RWPE2 (cell line): ENCODE results near the gene UHRF2.

Experiments used
- ATAC-seq: fragments of 200-7000 bp; cut with Tn5 transposase; 3 replicates; pipeline ENCODE4 v1.9.1; 2021; ENCODE audit warnings: low read depth
- DNase-seq: peaks from one replicate; pipeline ENCODE4 v3.0.0-alpha.2; 2020; ENCODE audit warnings: low spot score
- H3K27ac ChIP-seq: fragments of 450-650 bp; 2 replicates; pipeline ENCODE4 v1.5.1; 2017; ENCODE audit warnings: mild to moderate bottlenecking; ENCODE audit not compliant: poor library complexity, severe bottlenecking
- H3K27me3 ChIP-seq: fragments of 250-450 bp; sonication (Bioruptor Pico); 2 replicates; pipeline ENCODE4 v1.5.1; 2021; ENCODE audit warnings: mild to moderate bottlenecking, moderate library complexity; ENCODE audit not compliant: insufficient read depth, poor library complexity, severe bottlenecking
- H3K36me3 ChIP-seq: fragments of 250-450 bp; sonication (Bioruptor Pico); 2 replicates; pipeline ENCODE4 v1.5.1; 2020; ENCODE audit warnings: low read depth, mild to moderate bottlenecking, moderate library complexity
- H3K4me1 ChIP-seq: fragments of 250-450 bp; sonication (Bioruptor Pico); 2 replicates; pipeline ENCODE4 v1.5.1; 2021; ENCODE audit warnings: mild to moderate bottlenecking, moderate library complexity; ENCODE audit not compliant: insufficient read depth, poor library complexity, severe bottlenecking
- H3K4me3 ChIP-seq: fragments of 250-450 bp; sonication (Bioruptor Pico); 2 replicates; pipeline ENCODE4 v1.5.1; 2021; ENCODE audit warnings: mild to moderate bottlenecking, moderate library complexity; ENCODE audit not compliant: severe bottlenecking
- H3K9me3 ChIP-seq: fragments of 250-450 bp; sonication (Bioruptor Pico); 2 replicates; pipeline ENCODE4 v1.5.1; 2021; ENCODE audit warnings: mild to moderate bottlenecking, moderate library complexity; ENCODE audit not compliant: severe bottlenecking
- TF ChIP-seq, protein P1 (sequence below): fragments of 450-650 bp; IDR thresholded peaks from one replicate; pipeline ENCODE4 v1.5.1; 2017; ENCODE audit warnings: mild to moderate bottlenecking, moderate library complexity; ENCODE audit not compliant: poor library complexity, severe bottlenecking

The UHRF2 gene

DNA sequence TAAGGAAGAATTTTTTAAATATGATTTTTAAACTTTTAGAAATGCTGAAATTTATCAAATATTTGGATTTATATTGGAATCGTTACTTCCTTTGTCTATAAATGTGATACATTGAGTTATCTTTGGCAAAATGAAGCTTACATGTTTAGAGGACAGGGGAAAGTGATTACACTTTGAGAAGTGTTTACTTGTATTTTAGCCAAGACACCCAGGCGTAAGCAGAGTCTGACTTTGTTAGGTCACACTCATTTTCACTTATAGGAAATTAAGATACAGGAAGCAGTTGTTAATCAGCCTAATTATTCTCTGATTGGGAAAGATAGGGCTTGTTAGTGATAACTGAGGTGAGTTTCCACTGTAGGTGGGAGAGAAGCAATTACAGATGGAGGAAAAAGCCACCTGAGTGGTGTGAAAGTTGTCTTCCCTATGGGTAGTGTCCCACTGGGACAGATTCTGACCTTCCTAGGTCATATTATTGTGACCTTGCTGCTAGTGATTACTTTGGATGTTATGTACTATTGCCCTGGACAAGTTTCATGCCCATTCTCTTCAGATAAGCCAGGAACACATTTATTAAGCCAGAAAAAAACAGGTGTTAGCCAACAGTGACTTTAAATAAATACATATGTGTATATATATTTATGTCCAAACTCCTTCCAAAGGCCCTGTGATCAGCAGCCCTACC is 88.7 kb downstream of the UHRF2 start:
- Histone ChIP-seq H3K27me3 (no peaks in the 10 kb centered on the region), H3K9me3 (no peaks in the 10 kb centered on the region), H3K4me1 (peaks cover 22% of the 10 kb centered on the region), H3K4me3 (no peak overlapping the region), H3K27ac (peak overlapping the region; percentile 12), H3K36me3 (peaks cover 97% of the 10 kb centered on the region)
- TF ChIP-seq, protein P1, sequence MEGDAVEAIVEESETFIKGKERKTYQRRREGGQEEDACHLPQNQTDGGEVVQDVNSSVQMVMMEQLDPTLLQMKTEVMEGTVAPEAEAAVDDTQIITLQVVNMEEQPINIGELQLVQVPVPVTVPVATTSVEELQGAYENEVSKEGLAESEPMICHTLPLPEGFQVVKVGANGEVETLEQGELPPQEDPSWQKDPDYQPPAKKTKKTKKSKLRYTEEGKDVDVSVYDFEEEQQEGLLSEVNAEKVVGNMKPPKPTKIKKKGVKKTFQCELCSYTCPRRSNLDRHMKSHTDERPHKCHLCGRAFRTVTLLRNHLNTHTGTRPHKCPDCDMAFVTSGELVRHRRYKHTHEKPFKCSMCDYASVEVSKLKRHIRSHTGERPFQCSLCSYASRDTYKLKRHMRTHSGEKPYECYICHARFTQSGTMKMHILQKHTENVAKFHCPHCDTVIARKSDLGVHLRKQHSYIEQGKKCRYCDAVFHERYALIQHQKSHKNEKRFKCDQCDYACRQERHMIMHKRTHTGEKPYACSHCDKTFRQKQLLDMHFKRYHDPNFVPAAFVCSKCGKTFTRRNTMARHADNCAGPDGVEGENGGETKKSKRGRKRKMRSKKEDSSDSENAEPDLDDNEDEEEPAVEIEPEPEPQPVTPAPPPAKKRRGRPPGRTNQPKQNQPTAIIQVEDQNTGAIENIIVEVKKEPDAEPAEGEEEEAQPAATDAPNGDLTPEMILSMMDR: no peak
- no peak; the same call in 2 of the 3 replicates for ATAC-seq
- no peak for DNase-seq

DNA sequence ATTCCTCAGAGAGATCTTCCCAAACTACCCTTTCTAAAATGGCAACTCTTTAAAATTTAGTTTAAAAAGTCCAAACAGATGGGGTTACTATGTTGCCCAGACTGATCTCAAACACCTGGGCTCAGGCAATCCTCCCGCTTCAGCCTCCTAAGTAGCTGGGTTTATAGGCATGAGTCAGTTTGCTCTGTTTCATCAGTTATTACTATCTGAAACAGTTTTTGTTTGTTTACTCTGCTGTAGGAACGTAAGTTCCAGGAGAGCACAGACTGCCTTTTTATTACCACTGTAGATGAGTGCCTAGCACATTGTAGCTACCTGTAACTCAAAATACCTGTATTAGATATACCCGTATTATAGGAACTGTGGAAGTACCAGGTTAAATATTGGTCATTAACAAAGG is 89.4 kb downstream of the UHRF2 start:
- no peaks in the 10 kb centered on the region for H3K27me3 ChIP-seq
- DNase-seq: no peak
- peaks cover 97% of the 10 kb centered on the region for H3K36me3 ChIP-seq
- no peaks in the 10 kb centered on the region for H3K9me3 ChIP-seq
- TF ChIP-seq, protein P1: no peak
- peak overlapping the region; percentile 12 for H3K27ac ChIP-seq
- H3K4me3 ChIP-seq: no peak overlapping the region
- H3K4me1 ChIP-seq: peaks cover 22% of the 10 kb centered on the region
- ATAC-seq: peak; percentile 72

DNA sequence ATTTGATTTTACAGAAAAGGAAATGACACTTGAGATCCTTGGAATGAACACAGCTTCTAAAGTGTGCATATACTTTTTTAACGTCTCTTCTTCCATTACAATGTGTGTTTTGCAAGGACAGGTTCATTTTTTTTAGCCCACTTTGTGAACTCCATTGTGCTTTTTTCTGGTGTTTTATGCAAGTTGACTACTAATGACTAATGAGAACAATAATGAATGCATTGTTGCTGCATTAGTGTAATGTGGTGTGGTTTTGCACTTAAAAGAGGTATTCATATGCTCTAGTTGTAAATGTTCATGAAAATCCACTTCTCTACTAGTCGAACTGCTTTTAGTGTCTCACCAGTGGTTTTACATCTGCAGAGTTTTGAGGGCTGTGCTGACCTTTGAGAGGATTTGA is 93.6 kb downstream of the UHRF2 start:
- peaks cover 14% of the 10 kb centered on the region for H3K4me1 ChIP-seq
- no peak overlapping the region for H3K4me3 ChIP-seq
- peak overlapping the region; percentile 6 for H3K27ac ChIP-seq
- H3K36me3 ChIP-seq: peaks cover 69% of the 10 kb centered on the region
- DNase-seq: no peak
- no peak for ATAC-seq
- TF ChIP-seq, protein P1: no peak
- H3K9me3 ChIP-seq: no peaks in the 10 kb centered on the region
- no peaks in the 10 kb centered on the region for H3K27me3 ChIP-seq

DNA sequence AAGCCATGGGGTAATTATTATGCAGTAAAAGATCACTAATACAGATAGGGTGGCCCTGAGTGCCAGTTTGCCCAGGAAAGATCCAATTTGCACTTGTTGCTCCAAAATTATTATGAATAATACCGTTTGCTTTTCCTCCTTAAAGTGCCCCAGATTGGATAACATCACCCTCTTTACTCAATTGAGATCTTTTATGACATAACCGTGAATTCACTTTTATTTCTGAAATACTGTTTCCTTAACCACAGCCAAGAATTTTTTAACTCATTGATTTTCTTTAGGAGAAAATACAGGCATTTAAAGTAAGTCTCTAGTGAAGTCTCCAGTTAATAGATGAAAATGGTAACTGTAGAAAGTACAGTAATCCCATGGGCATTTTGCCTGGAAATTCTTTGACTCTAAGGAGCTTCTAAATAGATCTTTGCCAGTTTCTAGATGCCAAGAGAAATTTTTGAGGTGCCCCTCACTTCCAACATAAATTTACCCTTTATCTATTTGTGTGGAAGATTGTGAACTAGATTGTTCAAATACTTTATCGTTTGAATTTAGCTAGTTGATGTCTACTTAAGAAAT is 99.2 kb downstream of the UHRF2 start:
- Histone ChIP-seq H3K36me3 (peaks cover 27% of the 10 kb centered on the region), H3K27me3 (no peaks in the 10 kb centered on the region), H3K27ac (no peak overlapping the region), H3K4me3 (no peak overlapping the region), H3K9me3 (no peaks in the 10 kb centered on the region), H3K4me1 (no peaks in the 10 kb centered on the region)
- no peak for DNase-seq
- ATAC-seq: no peak
- TF ChIP-seq, protein P1: no peak

DNA sequence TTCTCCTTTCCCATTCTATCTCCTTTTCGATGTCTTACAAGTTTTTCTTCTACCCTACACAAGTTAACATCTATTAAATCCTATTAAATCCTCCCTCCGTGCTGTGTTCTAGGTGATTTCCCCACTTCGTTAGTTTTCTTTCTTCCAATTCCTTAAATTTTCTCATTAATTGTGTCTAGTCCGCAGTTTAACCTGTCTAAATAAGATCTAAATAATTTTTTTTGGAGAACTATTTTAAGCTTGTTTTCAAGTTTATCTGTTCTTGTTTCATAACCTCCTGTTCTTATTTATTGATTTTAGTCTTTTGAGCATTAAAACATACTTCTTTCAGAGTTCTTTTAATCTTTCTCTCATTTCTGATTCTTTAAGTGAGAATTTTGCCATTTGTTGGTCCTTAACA is 109.3 kb downstream of the UHRF2 start:
- no peaks in the 10 kb centered on the region for H3K4me1 ChIP-seq
- H3K4me3 ChIP-seq: no peak overlapping the region
- TF ChIP-seq, protein P1: no peak
- no peaks in the 10 kb centered on the region for H3K9me3 ChIP-seq
- DNase-seq (no peak), ATAC-seq (no peak)
- no peaks in the 10 kb centered on the region for H3K27me3 ChIP-seq
- no peak overlapping the region for H3K27ac ChIP-seq
- H3K36me3 ChIP-seq: peaks cover 25% of the 10 kb centered on the region
